ENCODE data around the gene RRP8. TPM values are rescaled to one million over a fixed set of nuclear protein-coding genes. Genes with fewer than 3 reads are reported as not detected.
A peak's percentile ranks its signal among the peaks of the same experiment; 100 is the strongest.

The RRP8 gene
- total RNA-seq, 2 donors from 2014 or later = 5.4 to 8.9 TPM

GRCh38 chr11:6626971-6627761 lies 23.8 kb upstream of the RRP8 start:
- H3K27me3 ChIP-seq = no peaks in the 10 kb centered on the region
- H3K27ac ChIP-seq = no peak overlapping the region
- no peak for ATAC-seq
- H3K36me3 ChIP-seq (replicated peaks in 1 of 2; ENCODE audit: insufficient read depth in 1 of 2, low read depth in 2 of 2) = no peaks in the 10 kb centered on the region
- peaks cover 24% of the 10 kb centered on the region for H3K4me1 ChIP-seq
- TF ChIP-seq CTCF (IDR thresholded peaks at IDR 0.05) = no peak
- no peak for TF ChIP-seq POLR2A (IDR thresholded peaks at IDR 0.05)
- intact Hi-C loops (cut with DNase I) = loop anchor here (10.0 kb wide), 1 partner anchor 48 kb away; no protein-coding TSS in a partner anchor
- H3K9me3 ChIP-seq = no peaks in the 10 kb centered on the region
- 80 to 81% methylated on average over 15 to 18 of the region's 19 CpGs for WGBS, 2 donors
- DNase-seq = peak in 1 of 4 donors; percentile 10
- H3K4me3 ChIP-seq = no peak overlapping the region

- 89 to 95% methylated on average over 17 of the region's 17 CpGs for WGBS, 2 donors
- DNase-seq = peak in 1 of 4 donors; percentile 7
These were observed 22.5 kb upstream of the RRP8 start for GRCh38 chr11:6625832-6626420.

GRCh38 chr11:6625156-6625831 lies 21.9 kb upstream of the RRP8 start:
- no peaks in the 10 kb centered on the region for H3K9me3 ChIP-seq
- intact Hi-C loops (cut with DNase I) = loop anchor here (10.0 kb wide), 1 partner anchor 50 kb away; no protein-coding TSS in a partner anchor
- ATAC-seq (no peak), DNase-seq (peak in 2 of 4 donors; percentile 13 to 59)
- TF ChIP-seq POLR2A (IDR thresholded peaks at IDR 0.05) (no peak), CTCF (IDR thresholded peaks at IDR 0.05) (no peak)
- WGBS, 2 donors = 62 to 80% methylated on average over 2 to 12 of the region's 12 CpGs
- no peak overlapping the region for H3K4me3 ChIP-seq
- H3K27ac ChIP-seq = no peak overlapping the region
- no peaks in the 10 kb centered on the region for H3K27me3 ChIP-seq
- H3K4me1 ChIP-seq = peaks cover 12% of the 10 kb centered on the region
- H3K36me3 ChIP-seq (replicated peaks in 1 of 2; ENCODE audit: insufficient read depth in 1 of 2, low read depth in 2 of 2) = no peaks in the 10 kb centered on the region

More at GRCh38 chr11:6625832-6626420, 22.5 kb upstream of the RRP8 start:
- Histone ChIP-seq H3K27me3 (no peaks in the 10 kb centered on the region), H3K27ac (no peak overlapping the region), H3K36me3 (replicated peaks in 1 of 2; ENCODE audit: insufficient read depth in 1 of 2, low read depth in 2 of 2) (no peaks in the 10 kb centered on the region), H3K4me1 (peaks cover 19% of the 10 kb centered on the region), H3K4me3 (no peak overlapping the region), H3K9me3 (no peaks in the 10 kb centered on the region)
- intact Hi-C loops (cut with DNase I) = loop anchor here (10.0 kb wide), 1 partner anchor 49 kb away; no protein-coding TSS in a partner anchor
- TF ChIP-seq POLR2A (IDR thresholded peaks at IDR 0.05) (no peak), CTCF (IDR thresholded peaks at IDR 0.05) (no peak)
- no peak for ATAC-seq

- DNase-seq (peak in 1 of 4 donors; percentile 7), ATAC-seq (no peak)
- H3K27ac ChIP-seq = no peak overlapping the region
- peaks cover 13% of the 10 kb centered on the region for H3K4me1 ChIP-seq
- 88 to 89% methylated on average over 19 to 31 of the region's 31 CpGs for WGBS, 2 donors
- intact Hi-C loops (cut with DNase I) = loop anchor here (10.0 kb wide), 1 partner anchor 51 kb away; no protein-coding TSS in a partner anchor
- H3K4me3 ChIP-seq = no peak overlapping the region
- TF ChIP-seq POLR2A (IDR thresholded peaks at IDR 0.05) (no peak), CTCF (IDR thresholded peaks at IDR 0.05) (no peak)
- no peaks in the 10 kb centered on the region for H3K9me3 ChIP-seq
- no peaks in the 10 kb centered on the region for H3K36me3 ChIP-seq (replicated peaks in 1 of 2; ENCODE audit: insufficient read depth in 1 of 2, low read depth in 2 of 2)
- no peaks in the 10 kb centered on the region for H3K27me3 ChIP-seq
These were observed 20.3 kb upstream of the RRP8 start for GRCh38 chr11:6623391-6624363.
